HG02798 (cell line): ENCODE measurements around the gene SERPINF2.
"Not testable (repeated sequence)": the region's sequence is repeated elsewhere in the genome, so short reads cannot be mapped to it uniquely, and the experiment has no call there.

Experiments used
- ATAC-seq: cut with Tn5 transposase; IDR thresholded peaks from one replicate; pipeline ENCODE4 v1.9.1; 2021; ENCODE audit warnings: mild to moderate bottlenecking; ENCODE audit not compliant: unreplicated experiment, poor library complexity

The SERPINF2 gene

GRCh38 chr17:1742371-1743087, at the start of gene SERPINF2:
SERPINF2 (plus strand) TSS chr17:1742871; CDS start chr17:1744996, 2,125 bp downstream.
- no peak for ATAC-seq

- ATAC-seq, result no peak
These were observed 49.3 kb upstream of the SERPINF2 start for GRCh38 chr17:1693339-1693738.

GRCh38 chr17:1695365-1695764, 47.3 kb upstream of the SERPINF2 start:
- ATAC-seq, result no peak

- no peak for ATAC-seq
These were observed 45.0 kb upstream of the SERPINF2 start for GRCh38 chr17:1697681-1698080.

- ATAC-seq, result not testable (repeated sequence)
These were observed 42.8 kb upstream of the SERPINF2 start for GRCh38 chr17:1699891-1700290.

GRCh38 chr17:1703063-1703462, 39.6 kb upstream of the SERPINF2 start:
- no peak for ATAC-seq

- ATAC-seq, result no peak
These were observed 37.7 kb upstream of the SERPINF2 start for GRCh38 chr17:1705004-1705403.

GRCh38 chr17:1707107-1707506, 35.6 kb upstream of the SERPINF2 start:
- no peak for ATAC-seq

- not testable (repeated sequence) for ATAC-seq
These were observed 33.8 kb upstream of the SERPINF2 start for GRCh38 chr17:1708791-1709346.

- ATAC-seq, result no peak
These were observed 33.2 kb upstream of the SERPINF2 start for GRCh38 chr17:1709403-1709951.

GRCh38 chr17:1709971-1710806, 32.5 kb upstream of the SERPINF2 start, which contains the start of gene TLCD2:
TLCD2 (minus strand) TSS chr17:1710377; CDS start chr17:1710242, 135 bp downstream.
- ATAC-seq, result no peak

GRCh38 chr17:1710807-1711553, 31.7 kb upstream of the SERPINF2 start:
- ATAC-seq, result no peak

GRCh38 chr17:1711804-1712203, 30.9 kb upstream of the SERPINF2 start:
- no peak for ATAC-seq

- ATAC-seq, result no peak
These were observed 30.4 kb upstream of the SERPINF2 start for GRCh38 chr17:1712271-1712670.

GRCh38 chr17:1713160-1713877, 29.4 kb upstream of the SERPINF2 start:
- ATAC-seq, result no peak

- no peak for ATAC-seq
These were observed 28.7 kb upstream of the SERPINF2 start for GRCh38 chr17:1713878-1714426.

GRCh38 chr17:1714427-1714979, 28.2 kb upstream of the SERPINF2 start:
- no peak for ATAC-seq

GRCh38 chr17:1714980-1715802, 27.5 kb upstream of the SERPINF2 start:
- ATAC-seq, result no peak
